GM12892 (cell line): ENCODE results near the gene FAM177B.
"Not testable (repeated sequence)": the region's sequence is repeated elsewhere in the genome, so short reads cannot be mapped to it uniquely, and the experiment has no call there.

Experiments
- POLR2A ChIP-seq: IDR thresholded peaks from 2 replicates; pipeline ENCODE4 v1.6.1; 2011; ENCODE audit warnings: low read depth, low read length, control low read depth
- TAF1 ChIP-seq: IDR thresholded peaks from 2 replicates; pipeline ENCODE4 v1.6.1; 2011; ENCODE audit warnings: low read depth, mild to moderate bottlenecking, control low read depth, low read length, borderline replicate concordance

DNA sequence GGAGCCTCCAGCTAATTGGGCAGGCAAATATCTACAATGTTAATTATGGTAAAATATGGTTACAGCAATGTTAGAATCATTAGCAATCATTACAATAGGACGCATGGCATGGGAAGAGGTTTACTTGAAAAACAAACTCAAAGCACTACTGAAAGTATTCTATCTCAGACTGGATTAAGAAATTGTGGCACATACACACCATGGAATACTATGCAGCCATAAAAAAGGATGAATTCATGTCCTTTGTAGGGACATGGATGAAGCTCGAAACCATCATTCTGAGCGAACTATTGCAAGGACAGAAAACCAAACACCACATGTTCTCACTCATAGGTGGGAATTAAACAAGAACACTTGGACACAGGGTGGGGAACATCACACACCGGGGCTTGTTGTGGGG is 25.2 kb downstream of the FAM177B start:
- TF ChIP-seq TAF1, POLR2A: not testable (repeated sequence)
